Measurements from ENCODE around the gene ALDH1L1.
"Not testable (repeated sequence)": the region's sequence is repeated elsewhere in the genome, so short reads cannot be mapped to it uniquely, and the experiment has no call there.

ALDH1L1 gene

DNA sequence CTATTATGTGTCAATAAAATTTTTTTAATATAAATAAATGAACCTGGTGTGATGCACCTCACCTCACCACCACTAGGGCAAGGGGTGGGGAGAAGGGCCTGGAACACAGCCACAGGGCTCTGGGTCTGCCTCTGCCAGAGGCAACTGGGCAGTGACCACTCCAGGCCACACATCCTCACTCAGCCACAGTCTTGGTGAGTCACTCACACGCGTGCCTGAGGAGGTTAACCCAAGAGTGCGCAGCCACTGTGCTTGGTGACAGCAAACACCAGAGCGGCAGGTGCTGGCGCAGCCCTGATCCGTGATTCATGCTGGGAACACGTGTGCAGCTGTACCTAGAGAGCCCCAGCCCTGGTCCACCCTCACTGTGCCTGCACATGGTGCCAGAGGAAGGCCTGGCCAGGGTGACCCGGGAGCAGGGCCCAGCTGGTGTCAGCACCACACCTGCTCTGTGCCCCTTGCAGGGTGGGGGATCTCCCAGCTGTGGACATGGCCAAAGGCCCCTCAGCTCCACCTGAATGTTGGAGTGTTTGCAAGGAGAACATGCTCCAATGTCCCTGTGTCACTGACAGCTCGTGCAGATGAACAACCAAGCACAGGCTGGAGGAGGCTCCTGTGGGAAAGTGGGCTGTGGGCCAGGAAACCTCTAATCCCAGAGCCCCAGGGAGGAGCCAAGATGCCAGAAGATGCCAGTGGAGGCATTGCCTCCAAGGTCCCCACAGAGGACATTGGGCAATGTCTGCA lies 98.6 kb downstream of the ALDH1L1 start:
- peak; percentile 7 for DNase-seq

DNA sequence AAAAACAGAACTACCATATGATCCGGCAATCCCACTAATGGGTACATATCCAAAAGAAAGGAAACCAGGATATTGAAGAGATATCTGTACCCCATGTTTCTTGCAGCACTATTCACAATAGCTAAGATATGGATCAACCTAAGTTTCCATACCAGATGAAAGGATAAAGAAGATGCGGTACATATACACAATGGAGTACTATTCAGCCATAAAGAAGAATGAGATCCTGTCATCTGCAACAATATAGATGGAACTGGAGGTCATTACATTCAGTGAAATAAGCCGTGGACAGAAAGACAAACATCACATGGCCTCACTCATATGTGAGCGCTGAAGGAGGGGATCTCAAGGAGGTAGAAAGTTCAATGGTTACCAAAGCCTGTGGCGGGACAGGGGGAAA lies 99.4 kb downstream of the ALDH1L1 start:
- no peak for DNase-seq

DNA sequence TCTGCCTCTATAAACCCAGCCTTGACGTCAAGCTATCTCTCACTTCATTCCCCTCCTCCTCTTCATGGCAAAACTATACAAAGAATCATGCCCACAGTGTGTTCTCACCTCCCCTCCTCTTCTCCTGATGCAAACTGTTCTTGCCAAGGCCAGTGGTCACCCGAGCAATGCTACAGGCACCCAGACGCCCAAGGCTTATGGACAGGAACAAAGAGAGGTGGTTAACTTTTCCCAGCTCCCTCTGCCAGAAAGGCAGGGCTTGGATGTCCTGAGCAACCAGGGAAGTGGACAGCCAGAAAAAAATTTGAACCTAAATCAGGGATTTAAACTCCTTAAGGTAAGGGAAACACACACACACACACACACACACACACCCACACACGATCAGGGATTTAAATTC lies 101.5 kb downstream of the ALDH1L1 start:
- DNase-seq: no peak

DNA sequence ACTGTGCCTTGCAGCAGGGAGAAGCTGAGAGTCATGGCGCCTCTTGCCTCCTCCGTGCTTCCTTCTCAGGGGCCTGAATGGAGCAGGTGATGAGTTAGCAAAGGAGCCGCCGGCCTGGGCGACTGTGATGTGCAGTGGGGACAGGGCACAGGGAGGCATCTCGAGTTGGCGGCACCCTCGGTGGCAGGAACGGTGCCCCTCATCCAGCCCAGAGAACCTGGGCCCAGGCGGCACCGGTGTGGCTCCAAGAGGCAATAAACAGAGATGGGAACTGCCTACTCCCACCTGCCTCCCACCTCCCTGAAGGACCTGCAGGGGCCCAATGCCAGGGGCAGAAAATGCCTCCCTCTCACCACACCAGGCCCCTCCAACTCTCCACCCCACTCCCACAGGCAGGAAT lies 102.6 kb downstream of the ALDH1L1 start:
- DNase-seq: no peak

DNA sequence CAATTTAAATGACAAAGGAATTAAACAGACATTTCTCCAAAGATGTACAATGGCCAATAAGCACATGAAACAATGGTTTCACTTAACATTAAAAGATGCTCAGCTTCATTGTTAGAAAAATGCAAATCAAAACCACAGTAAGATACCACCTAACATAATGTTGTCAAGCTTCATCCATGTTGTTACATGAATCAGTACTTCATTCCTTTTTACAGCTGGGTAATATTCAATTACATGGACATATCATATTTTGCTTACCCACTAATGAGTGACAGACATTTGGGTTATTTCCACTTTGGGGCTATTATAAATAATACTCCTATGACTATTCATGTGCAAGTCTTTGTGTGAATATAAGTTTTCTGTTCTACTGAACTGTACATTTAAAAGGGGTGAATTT lies 104.2 kb downstream of the ALDH1L1 start:
- no peak for DNase-seq

DNA sequence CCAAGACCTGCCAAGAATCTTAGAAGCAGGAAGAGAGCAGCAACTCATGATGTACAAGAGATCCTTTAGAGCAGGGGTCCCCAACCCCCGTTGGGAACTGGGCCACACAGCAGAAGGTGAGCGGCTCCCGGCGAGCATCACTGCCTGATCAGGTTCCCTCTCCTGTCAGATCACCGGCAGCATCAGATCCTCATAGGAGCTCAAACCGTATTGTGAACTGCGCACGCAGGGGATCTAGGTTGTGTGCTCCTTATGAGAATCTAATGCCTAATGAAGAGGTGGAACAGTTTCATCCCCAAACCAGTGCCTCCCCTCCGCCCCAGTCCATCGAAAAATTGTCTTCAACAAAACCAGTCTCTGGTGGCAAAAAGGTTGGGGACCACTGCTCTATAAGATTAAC lies 110.2 kb downstream of the ALDH1L1 start:
- DNase-seq: no peak

DNA sequence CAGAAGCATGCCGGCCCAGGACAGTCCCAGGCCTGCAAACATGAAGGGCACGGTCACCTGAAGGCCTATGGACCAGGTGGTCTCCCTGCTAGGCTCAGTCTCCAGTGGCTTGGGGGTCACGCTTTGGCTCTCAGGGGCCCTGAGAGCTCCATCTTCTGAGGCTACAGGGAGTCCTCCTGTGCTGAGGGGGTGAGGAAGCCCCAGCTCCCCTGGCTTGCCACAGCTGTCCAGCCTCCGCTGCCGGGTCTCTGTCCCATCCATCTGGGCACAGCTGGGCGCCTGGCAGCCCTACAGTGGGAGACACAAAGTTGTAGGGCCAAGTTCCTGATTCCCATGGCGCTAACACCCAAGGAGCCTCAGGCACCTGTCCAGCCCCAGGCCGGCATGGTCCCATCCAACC lies 112.4 kb downstream of the ALDH1L1 start:
- DNase-seq: no peak

DNA sequence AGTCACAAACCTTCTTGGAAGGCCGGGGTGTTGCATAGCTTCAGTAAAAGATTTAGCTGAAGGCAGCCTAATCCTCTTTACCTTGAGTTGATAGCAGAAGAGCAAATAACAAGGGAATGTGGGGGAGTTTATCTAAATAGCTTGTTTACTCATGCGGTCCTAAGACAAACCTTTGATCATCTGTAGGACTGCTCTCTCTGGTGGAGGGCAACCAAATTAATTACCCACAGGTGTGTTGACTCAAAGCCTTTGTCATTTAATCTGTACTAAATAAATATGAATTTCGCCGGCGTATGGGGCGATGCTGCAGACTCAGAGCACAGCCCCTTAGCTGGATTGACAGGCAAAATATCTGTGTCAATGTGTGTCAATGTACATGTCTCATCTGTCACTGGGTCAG lies 113.7 kb downstream of the ALDH1L1 start:
- DNase-seq: not testable (repeated sequence)

DNA sequence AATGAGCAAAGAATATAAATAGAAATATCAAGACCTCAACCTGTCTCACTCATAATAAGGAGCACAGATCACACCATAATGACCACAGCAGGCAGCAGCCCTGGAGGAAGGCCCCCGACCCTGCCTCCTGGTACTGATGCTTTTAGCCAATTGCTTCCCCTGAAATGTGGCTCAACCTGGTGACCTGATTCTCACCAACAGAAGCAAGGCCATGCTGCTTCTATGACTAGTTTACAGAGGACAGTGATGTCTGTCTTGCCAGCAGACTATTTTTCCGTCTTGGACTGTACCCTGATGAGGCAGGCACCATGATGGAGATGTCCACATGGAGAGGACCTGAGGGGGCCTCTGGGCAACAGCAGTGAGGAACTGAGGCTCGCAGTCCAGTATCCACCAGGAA lies 114.5 kb downstream of the ALDH1L1 start:
- DNase-seq: no peak

DNA sequence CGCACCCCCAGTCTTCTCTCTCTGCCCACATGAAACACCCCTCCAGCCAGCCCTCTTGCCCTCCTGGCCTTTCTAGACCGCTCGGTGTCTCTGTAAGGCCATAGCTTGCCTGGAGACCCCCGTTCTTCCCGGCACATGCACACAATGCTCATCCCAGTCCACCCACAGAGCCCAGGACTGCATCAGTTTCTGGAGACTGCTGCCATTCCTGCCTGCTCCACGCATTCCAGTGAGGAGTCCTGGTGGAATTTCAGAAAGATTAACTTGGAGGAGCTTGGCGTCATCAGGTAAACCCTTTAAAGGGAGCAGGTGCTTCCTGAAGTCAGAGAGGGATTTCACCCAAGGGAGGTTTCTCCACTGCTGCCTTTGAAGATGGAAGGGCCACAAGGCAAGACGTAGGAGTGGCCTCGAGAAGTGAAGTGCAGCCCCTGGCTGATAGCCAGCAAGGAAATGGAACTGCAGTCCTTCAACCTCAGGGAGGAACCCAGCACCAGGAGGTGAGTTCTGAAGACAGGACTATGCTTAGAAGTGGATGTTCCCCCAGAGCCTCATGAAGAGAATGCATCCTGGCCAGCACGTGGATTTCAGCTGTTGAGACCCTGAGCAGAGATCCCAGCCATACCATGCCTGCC lies 115.6 kb downstream of the ALDH1L1 start:
- no peak for DNase-seq

DNA sequence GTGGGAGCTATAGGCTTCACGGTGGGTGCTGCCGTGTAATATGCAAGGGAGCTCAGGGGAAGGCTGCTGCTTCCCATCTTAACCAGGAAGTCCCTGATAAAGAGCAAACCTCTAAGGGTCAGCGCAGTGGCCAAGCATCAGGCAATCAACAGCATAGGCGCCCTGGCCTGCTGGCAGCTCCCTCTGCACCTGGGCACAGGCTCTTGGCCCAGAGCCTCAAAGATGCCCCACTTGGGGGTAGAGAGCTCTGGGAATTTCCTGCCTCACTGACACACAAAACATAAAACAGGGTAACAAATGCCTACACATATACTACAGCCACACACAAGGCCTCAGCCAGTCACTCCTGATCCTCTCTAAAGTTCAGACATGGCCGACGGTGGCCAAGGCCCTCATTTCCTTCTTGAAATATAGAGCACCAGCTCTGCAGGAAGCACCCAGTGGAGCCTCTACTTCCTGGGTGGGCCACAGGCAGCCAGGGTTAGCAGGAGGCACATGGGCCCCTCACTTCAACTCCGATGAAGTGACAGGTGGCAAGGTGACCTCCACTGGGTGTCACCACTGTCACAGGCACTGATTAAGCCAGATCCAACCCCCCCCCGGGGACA lies 116.9 kb downstream of the ALDH1L1 start:
- no peak for DNase-seq

DNA sequence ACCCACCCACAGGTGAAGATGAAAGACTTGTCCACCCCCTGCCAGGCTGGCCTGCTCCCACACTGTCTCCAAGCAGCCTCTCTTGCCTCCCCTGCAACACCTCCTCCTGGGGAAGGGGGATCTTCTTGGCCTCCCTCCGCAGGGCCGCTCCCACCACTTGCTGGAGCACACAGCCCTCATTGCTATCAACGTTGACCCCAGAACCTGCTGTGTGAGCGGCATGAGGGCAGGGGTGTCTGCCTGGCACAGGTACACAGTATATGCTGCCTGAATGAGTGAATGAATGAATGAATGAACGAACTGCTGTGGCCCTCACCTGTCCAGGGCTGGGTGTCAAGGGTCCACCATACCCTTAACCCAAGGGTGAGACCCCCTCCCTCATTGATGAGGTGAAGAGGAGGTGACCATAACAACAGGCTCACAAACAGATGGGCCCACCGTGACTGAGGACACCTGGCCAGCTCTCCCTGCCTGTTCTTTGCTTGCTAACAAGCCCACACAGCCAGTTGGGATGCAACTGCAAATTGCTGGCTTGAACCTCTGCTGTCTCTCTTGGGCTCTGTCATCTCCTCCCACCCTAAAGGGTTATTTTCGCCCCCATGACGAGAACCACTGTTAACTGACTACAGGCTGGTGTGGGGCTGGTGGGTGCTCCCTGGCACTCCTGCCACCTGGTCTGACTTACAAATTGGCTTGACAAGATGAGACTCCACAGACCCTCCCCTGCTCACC lies 118.9 kb downstream of the ALDH1L1 start:
- DNase-seq: no peak

DNA sequence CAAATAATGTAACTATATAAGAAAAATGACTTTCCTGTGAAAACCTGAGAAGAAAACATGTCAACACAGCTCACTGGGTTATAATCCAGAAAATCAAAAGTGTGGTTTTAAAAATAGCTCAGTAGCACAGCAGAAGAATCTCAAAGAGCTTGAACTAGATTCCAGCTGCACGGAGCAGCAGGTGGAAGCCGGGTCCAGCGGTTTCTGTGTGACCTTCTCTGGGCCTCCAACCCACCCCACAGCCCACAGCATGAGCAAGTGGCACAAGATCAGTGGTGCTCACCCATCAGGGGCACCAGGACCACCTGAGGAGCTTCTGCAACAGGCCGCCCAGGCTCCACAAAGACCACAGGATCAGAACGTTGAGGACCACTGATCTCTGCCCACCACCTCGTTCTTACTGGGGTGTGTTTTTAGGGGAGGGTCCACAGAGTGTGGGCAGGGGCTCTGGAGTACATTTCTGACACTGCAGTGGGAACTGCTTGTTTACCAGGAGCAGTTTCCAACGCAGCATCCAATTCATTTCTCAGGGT lies 119.7 kb downstream of the ALDH1L1 start:
- DNase-seq: no peak

DNA sequence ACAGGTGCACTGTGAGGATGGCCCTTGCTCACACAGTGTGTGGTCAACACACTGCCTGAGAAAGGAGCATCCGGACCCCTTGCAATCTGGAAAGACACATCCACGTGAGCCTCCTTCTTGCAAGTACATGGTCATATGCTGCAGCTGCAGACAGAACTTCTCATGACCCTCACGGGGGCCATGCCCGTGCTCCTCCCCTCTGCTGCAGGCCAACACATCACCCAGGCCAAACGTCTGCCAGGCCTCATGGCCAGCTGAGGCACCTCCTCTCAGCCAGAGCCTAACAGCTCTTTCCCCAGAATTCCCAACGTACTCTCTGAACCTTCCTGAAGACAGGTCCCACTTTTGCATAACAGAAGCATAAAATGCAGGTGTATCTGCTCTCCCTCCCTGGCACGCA lies 121.7 kb downstream of the ALDH1L1 start:
- no peak for DNase-seq

DNA sequence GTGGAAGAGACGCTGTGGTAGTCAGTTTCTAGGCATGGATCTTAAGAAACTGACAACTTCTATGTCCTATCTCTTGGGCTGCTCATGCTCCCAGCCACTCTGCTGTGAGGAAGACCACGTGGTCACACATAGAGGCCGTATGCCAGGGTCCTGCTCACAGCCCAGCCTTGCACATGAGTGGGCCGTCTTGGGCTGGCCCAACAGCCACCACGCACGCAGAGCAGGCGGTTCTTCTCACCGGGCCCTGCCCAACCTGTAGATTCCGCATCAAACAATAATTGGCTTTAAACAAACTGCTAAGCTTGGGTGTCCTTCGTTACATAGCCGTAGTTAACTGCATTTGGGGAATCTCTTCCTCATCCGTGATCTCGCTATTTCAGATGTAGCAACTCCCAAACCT lies 122.5 kb downstream of the ALDH1L1 start:
- no peak for DNase-seq

DNA sequence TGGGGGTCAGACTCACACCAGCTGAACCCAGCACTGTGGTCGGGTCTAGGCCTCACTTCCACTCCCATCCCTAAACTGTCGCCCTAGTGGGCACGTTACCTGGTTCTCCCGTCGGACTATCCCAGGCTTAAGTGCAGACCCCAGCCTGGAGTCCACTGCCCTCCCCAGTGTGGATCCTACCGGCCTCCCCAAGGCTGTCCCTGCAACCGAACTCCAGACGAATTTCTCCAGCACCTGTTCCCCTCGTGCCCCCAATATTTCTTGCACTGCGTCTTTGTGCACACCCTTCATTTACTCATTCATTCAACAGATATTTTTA lies 122.9 kb downstream of the ALDH1L1 start:
- no peak for DNase-seq

DNA sequence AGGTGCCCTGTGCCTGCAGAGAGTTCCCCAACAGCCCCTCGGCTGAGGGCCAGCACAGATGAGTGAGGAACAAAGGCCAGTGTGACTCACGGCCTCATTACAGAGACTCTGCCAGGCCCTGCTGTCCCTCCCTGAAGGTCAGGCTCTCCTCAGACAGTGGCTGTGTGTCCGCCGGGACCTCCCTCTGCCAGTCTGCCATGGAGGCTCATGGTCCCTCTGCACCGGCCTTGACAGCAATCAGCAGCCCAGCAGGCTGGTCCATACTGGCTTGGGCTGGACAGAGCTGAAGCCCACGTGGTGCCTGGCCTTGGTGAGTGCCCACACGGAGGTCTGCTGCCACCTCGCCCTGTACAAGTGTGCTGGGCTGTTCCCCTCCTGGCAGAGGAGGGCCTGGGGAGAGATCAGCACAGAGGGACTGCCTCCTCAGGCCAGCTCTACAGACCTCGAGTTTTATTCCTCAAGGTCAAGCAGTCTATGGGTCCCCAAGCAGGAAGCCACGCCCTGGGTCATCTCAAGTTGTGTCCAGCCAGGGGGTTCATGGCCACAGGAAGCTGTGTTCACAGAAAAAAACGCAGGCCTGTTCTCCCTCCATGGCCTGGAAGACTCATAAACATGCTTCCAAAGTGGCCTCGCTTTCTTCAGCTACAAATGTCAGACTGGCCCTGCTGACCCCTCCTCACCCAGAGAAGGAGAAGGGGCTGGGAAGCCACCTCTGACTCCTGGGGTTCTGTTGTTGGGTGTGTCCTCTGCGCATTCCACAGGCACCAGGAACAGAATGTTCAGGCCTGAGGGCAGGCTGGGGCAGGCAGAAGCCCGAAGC lies 123.5 kb downstream of the ALDH1L1 start:
- no peak for DNase-seq

DNA sequence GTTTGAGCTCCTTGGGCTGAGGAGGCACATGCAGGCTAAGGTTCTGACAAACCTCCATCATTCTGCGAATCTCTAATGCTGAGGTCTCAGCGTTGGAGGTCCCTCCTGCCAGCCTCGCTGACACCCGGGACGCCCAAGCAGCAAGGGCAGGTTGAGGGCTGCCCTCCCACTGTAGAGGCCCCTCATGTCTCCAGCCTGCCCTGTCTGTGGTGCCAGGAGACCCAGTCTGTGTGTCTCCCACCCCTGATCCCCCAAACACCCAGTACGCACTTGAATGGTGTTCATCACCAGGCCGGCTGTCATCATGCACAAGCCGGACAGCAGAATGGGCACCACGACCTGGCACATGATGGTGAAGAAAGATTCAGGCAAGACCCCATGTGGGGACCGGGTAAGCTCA lies 124.3 kb downstream of the ALDH1L1 start:
- DNase-seq: no peak

DNA sequence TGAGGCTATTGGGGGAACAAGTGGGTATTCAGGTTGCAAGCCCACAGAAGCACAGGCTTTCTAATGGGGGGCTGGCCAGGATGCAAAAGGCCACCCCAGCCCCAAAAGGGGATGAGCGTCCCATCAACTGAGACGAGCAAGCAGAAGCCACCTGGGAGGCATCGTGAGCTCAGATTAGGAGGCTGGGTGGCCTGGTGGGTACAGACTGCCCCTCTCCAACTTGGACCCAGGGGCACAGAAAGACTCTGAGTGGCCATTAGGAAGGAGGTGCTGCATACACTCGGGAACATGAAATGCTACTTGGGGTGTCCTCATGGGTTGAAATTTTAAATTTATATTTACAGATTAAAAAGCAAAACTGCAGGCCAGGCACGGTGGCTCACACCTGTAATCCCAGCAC lies 125.5 kb downstream of the ALDH1L1 start:
- DNase-seq: no peak

DNA sequence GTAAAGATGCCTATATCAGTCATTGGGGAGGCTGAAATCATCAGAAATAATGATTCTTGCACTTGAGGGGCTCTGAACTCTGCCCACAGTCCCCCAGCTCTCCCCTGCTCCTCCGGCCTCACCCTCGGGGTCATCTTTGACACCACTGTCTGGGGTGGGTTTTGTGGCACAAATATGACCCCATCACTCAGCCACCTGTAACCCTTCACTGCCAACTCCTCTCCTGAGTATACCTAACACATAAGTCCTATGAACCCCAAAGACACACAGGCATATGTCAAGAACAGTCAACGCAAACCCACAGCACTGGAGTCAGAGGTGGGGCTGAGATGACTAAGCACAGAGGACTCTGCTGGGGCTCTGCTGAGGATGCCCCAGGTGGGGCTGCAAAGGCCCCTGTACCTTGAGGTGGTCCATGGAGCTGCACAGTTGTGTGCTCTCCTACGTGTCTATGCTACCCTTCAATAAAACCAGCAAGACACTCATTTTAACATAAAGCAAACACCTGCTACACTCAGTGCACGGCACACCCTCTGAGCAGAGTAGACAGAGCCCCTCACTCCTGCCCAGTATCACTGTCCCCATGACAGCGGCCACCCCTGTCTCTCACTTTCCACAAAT lies 126.3 kb downstream of the ALDH1L1 start:
- no peak for DNase-seq
